Forelimb muscle (tissue), 1 donor: ENCODE data around the gene CYP26C1. TPM values are rescaled to one million over a fixed set of nuclear protein-coding genes. Genes with fewer than 3 reads are reported as not detected.
"Not testable (repeated sequence)": the region's sequence is repeated elsewhere in the genome, so short reads cannot be mapped to it uniquely, and the experiment has no call there.

Source experiments
- DNase-seq: peaks from one replicate; pipeline ENCODE4 v3.0.0-alpha.2; 2013; ENCODE audit warnings: low read depth
- polyA plus RNA-seq: library from polyadenylated mRNA; unstranded; fragments of 120-200 nt; gene quantifications from one replicate; pipeline ENCODE4 v1.2.1, GENCODE V29; 2013; ENCODE audit not compliant: insufficient read length

Gene CYP26C1
- polyA plus RNA-seq, 1 donor, result not detected

- no peak for DNase-seq
These were observed 16.3 kb downstream of the CYP26C1 start for GRCh38 chr10:93076871-93077270.

GRCh38 chr10:93077860-93078337 is 17.3 kb downstream of the CYP26C1 start:
- DNase-seq, result no peak

- DNase-seq, result no peak
These were observed 19.2 kb downstream of the CYP26C1 start for GRCh38 chr10:93079663-93080349.

GRCh38 chr10:93080350-93081046 is 19.9 kb downstream of the CYP26C1 start:
- no peak for DNase-seq

DNA sequence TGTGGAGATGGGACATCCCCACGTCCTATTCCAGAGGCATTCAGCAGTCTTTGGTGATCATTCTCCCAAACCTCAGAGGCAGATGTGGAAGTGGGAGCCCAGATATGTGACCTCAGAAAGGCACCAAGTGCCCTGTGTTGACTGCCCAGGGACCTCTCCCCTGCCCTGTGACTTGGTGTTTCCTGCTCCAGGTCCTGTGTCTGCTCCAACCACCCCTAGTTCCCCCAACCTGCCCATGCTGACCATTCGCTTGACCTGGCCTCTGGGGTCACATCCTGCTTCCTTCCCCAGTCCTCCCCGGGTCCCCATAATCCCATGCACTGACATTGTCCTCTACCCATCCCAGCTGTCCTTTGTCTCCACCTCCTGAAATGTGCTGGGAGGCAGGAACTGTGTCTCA is 20.7 kb downstream of the CYP26C1 start:
- no peak for DNase-seq

- DNase-seq, result no peak
These were observed 21.2 kb downstream of the CYP26C1 start for GRCh38 chr10:93081834-93082233.

DNA sequence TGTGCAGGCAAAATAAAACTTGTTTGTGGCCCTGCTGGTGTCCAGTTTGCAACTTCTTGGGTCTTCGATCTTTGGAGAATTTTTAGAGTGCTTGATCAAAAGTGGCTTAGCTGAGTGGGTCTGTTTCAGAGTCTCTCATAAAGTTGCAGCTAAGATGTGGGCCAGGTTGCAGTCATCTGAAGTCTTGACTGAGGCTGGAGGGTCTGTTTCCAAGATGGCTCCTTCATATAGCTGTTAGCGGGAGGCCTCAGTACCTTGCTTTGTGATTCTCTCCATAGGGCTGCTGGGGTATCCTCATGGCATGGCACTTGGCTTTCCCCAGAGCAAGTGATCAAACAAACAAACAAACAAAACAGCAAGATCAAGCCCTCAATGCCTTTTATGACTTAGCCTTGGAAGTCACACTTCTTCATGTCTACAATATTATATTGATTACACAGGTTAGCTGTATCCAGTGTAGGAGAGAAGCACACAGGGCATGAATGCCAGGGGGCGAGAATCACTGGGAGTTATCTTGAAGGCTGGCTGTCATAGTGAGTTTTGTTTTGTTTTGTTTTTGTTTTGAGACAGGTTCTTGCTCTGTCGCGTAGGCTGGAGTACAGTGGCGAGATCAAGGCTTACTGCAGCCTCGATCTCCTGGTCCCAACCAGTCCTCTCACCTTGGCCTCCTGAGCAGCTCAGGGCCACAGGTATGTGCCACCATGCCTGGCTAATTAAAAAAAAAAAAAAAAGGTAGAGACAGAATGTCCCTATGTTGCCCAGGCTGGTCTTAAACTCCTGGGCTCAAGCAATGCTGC is 23.3 kb downstream of the CYP26C1 start:
- DNase-seq, result no peak

GRCh38 chr10:93085272-93085859 is 24.8 kb downstream of the CYP26C1 start:
- DNase-seq, result no peak

- no peak for DNase-seq
These were observed 25.7 kb downstream of the CYP26C1 start for GRCh38 chr10:93086289-93086688.

DNA sequence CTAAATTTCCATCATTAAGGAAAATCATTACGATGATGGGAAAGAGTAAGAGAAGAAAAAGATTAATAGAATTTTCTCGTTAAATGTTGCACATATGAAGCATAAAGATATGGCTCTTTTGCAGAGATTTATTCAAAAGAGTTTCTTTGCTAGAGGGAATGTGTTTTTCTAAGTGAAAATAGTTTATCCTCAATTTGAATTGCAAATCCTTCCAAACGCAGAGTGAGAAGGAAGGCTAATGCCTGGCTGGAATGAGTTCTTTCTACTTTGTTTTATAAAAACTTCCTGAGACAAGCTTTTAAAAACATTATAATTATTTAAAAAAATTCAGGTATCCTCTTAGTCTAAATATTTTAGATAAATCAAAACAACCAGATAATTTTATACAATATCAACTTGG is 27.2 kb downstream of the CYP26C1 start:
- no peak for DNase-seq

- no peak for DNase-seq
These were observed 27.9 kb downstream of the CYP26C1 start for GRCh38 chr10:93088466-93088865.

- no peak for DNase-seq
These were observed 30.0 kb downstream of the CYP26C1 start for GRCh38 chr10:93090619-93091018.

- no peak for DNase-seq
These were observed 31.4 kb downstream of the CYP26C1 start for GRCh38 chr10:93091960-93092359.

DNA sequence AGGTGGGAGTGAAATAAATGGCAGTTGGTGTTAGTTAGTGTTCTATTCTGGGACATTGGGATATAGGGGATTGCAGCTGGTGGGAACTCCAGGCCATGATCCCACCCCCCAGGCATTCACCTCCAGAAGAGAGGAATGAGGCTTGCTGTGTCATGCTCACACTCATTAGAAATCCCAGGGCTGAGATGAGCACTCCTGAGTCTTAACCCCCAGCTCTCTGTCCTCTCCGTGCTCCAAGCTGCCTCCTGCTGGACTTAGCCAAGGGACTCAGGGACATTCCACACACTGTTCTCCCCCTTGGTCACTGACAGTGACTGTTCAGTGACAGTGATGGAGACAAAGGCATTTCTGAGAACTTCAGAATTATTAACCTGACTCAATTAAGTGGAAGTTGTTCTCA is 34.6 kb downstream of the CYP26C1 start:
- DNase-seq, result no peak

DNA sequence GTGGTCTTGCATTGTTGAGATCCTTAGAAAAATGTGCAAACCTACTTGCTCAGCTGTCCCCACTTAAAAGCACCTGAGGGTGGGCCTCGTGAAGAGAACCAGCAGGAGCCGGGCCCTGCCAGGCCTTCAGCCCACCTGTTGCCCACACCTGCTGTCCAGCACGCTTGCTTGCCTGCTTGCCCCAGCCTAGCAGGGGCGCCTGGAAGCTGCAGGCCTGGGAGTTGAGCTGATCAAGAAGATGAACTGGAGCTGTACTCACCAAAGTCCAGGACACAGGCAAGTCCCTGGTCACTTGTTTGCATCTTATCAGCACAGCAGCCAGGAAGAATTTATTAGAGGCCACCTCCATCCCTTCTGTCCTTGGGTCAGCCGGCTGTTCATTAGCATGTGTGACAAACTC is 36.3 kb downstream of the CYP26C1 start:
- no peak for DNase-seq

DNA sequence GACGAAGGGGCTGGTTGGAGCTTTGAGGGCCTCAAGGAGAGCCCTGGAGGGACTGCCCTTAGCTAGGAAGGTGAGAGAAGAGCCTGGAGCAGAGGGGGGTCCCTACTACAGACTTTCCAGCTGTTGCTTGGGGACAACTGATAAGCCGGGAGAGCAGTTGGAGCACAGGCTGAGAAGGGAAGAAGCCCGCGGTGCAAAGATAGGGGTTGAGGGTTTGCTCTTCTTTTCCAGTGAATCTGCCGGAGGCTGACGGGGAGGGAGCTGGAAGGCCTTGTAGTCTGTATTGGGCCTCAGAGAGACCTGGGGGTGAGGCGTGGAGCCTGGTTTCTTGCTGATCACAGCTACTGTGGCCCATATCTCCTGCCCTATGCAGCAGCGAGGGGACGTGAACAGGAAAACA is 36.8 kb downstream of the CYP26C1 start:
- no peak for DNase-seq

DNA sequence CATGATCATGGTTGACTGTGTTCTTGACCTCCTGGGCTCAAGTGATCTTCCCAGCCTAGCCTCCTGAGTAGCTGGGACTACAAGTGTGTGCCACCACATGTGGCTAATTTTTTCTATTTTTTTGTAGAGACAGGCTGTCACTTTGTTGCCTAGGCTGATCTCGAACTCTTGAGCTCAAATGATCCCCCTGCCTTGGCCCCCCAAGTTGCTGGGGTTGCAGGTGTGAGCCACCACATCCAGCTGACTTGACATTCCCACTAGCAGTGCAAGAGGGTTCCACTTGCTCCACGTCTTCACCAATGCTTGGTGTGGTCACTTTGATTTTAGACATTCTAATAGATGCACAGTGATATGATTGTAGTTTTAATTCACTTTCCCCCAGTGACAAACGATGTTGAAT is 38.2 kb downstream of the CYP26C1 start:
- DNase-seq, result no peak

DNA sequence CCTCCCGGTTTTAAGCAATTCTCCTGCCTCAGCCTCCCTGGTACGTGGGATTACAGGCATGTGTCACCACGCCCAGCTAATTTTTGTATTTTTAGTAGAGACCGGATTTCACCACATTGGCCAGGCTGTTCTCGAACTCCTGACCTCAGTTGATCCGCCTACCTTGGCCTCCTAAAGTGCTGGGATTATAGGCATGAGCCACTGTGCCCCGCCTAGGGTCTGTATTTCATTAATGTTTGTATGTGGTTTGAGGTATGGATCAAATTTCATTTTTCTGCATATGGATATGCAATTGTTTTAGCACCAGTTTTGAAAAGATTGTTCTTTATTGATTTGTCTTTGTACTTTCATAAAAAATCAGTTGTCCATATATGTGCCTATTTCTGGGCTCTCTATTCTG is 39.1 kb downstream of the CYP26C1 start:
- no peak for DNase-seq

- DNase-seq, result not testable (repeated sequence)
These were observed 40.5 kb downstream of the CYP26C1 start for GRCh38 chr10:93101148-93101547.

DNA sequence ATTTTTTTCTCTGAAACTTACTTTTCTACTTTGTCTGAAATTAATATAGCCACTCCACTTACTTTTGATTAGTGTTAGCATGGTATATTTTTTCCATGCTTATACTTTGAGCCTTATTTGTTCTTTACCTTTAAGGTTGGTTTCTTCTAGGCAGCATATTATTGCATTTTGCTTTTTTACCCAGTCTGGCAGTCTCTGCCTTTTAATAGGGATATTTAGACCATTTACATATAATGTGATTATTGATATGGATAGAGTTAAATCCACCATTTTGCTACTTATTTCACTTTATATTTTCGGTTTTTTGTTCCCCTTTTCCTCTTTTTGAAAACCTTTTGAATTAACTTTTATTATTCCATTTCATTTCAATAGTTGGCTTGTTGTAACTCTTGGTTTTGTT is 43.4 kb downstream of the CYP26C1 start:
- DNase-seq, result no peak

GRCh38 chr10:93106631-93107072 is 46.1 kb downstream of the CYP26C1 start:
- no peak for DNase-seq
